NCI-H1417 treated with DMSO at 0.1 percent for 48 hours (cell line): ENCODE data around the gene ARHGEF40.
A peak's percentile ranks its signal among the peaks of the same experiment; 100 is the strongest.

Source experiments
- DNase-seq: peaks from one replicate; lab custom pipeline; 2025; lab: John Stamatoyannopoulos, UW

ARHGEF40 gene

DNA sequence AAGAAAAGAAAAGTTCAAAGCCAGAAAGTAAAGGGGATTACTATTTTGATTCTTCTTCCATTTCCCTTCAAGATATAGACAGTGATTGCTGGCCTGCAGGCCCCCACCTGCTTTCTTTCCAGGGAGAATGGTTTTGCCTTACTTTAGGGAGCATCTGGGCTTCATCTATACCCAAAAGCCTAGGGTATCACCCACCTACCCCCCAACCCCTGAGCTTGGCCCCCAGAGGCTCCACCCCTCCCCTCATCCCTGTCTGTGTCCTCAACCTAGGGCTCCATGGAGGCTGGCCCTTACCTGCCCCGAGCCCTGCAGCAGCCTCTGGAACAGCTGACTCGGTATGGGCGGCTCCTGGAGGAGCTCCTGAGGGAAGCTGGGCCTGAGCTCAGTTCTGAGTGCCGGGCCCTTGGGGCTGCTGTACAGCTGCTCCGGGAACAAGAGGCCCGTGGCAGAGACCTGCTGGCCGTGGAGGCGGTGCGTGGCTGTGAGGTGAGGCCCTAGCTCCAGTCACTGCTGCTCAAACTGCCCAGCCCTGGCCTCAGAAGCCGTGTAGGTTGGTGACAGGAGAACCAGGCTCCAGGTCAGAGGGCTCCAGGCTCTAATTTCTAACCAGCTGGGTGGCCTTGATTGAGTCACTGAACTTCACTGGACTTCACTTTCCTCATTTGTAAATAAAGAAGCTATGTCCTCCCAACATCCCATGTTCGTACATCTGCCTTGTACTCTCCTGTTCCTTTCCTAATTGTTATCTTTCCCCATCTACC, 13.6 kb downstream of the ARHGEF40 start:
- DNase-seq, result no peak

DNA sequence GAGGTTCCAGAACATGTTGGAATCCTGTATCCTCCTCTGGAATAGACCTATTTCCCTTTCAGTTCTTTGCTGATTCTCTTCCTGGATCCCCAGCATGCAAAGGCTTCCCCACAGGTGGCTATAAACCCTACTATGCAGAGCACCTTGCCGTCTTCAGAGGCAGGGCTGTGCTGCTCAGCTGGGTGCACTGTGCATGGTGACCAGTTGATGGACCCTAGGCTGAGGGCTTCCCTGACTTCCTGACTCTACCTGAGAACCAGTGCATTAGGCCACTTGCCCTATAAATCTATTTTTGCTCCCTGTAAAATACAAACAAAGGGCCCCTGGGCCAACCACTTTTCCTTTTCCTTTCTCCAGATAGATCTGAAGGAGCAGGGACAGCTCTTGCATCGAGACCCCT, 14.3 kb downstream of the ARHGEF40 start:
- DNase-seq, result no peak

DNA sequence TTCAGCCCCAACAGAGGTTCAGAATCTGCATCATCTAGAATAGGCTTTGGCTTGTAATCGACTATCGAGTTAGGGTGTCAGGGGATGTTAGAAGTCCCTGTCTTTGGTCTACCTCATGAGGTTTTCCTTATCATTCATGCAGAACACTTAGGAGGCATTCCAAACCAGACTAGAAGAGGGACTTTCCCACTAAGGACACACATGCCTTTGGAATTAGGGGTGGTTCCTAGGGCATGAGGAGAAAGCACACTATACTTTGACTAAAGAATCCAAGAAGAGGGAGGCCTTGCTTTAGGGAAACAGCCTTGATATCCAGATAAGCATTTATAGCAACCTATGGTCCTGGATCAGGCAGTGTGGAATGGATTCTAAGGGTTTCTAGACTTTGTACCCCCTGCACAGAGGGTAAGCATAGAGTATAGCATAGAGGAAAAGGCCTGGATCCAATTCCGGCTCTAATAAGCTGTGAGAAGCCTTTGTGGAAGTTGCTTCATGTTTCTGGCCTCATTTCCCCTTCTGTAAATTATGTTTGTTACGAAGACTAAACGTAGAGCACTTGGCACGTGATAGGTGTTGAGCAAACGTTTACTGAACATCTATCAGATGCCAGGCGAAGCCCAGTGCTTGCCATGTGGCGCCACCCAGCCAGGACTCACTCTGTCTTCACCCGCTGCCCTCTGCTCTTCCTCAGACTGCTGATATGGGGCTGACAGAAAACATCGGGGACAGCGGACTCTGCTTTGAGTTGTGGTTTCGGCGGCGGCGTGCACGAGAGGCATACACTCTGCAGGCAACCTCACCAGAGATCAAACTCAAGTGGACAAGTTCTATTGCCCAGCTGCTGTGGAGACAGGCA, 15.1 kb downstream of the ARHGEF40 start:
- no peak for DNase-seq

DNA sequence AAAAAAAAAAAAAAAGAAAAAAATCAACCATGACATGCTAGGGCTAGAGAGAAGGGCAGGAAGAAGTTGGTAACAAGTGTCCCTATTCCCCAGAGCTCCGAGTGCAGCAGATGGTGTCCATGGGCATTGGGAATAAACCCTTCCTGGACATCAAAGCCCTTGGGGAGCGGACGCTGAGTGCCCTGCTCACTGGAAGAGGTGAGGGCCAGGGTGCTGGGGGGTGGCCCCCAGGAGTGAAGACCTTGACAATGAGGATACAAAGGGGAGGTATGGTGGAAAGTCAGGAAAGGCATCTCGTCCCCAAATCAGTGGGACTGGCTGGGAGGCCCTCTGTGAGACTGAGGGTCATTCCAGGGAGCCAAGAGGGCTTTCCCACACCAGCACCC, 16.8 kb downstream of the ARHGEF40 start:
- no peak for DNase-seq

DNA sequence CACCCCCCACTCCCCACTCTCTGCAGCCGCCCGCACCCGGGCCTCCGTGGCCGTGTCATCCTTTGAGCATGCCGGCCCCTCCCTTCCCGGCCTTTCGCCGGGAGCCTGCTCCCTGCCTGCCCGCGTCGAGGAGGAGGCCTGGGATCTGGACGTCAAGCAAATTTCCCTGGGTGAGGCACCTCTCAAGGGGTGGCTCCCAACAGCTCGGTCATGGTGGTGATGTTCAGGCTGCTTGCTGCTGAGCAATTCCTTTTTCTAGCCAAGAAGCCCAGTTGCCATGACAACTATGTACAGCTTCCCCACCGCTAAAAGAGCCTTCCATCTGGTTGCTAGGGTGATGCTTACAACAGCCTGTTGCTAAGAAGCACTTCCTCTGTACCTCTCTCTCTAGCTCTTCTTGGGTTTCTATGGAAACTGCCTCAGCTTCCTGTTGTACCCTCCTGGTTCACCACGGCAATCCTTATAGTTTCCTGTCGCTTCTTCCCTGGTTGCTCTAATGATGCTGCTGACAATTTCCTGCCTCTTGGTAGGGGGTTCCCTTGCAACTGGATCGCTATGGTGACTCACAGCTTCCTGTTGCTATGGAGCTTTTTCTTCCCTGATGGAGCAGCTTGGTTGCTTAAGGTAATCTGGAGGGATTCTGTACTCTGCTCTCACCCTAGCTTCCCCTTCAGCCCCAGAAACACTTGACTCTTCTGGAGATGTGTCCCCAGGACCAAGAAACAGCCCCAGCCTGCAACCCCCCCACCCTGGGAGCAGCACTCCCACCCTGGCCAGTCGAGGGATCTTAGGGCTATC, 17.4 kb downstream of the ARHGEF40 start:
- DNase-seq, result peak; percentile 74

DNA sequence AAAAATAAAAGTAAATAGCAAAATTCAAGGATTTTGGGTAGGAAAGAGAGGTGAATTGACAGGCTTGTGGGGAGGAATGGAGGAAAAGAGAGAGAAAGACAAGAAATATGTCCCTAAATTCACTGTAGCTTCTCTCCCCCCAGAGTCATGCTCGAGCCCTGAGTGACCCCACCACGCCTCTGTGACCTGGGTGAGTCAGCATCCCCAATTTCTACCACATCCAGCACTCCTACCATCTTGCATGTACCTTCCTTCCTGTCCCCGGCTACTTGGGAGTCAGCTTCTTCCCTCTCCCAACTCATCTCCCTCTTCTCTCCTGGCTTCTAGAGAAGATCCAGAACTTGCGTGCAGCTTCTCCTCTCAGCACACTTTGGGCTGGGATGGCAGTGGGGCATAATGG, 18.6 kb downstream of the ARHGEF40 start:
- DNase-seq, result no peak

DNA sequence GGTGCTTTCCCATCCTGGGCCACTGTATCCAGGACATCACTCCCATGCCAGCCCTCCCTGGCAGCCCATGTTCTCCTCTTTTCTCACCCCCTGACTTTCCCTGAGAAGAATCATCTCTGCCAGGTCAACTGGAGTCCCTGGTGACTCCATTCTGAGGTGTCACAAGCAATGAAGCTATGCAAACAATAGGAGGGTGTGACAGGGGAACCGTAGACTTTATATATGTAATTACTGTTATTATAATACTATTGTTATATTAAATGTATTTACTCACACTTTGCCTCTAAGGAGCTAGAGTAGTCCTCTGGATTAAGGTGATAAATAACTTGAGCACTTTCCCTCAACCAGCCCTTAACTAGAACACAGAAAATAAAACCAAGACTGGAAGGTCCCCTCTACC, 19.2 kb downstream of the ARHGEF40 start:
- DNase-seq, result no peak

DNA sequence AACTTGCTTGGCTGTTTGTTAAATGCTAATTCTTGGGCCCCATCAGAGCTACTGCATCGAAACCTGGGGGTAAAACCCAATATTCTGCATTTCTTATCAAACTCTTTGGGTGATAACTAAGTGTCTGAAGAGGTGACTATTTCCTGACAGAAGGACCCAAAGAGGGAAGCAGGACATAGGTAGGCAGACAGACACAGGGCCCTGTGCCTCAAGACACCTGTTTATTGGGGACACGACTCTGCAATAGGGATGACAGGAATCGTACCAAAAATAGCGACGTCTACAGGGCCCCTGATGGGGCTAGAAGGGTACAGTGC, 19.7 kb downstream of the ARHGEF40 start:
- DNase-seq, result no peak

DNA sequence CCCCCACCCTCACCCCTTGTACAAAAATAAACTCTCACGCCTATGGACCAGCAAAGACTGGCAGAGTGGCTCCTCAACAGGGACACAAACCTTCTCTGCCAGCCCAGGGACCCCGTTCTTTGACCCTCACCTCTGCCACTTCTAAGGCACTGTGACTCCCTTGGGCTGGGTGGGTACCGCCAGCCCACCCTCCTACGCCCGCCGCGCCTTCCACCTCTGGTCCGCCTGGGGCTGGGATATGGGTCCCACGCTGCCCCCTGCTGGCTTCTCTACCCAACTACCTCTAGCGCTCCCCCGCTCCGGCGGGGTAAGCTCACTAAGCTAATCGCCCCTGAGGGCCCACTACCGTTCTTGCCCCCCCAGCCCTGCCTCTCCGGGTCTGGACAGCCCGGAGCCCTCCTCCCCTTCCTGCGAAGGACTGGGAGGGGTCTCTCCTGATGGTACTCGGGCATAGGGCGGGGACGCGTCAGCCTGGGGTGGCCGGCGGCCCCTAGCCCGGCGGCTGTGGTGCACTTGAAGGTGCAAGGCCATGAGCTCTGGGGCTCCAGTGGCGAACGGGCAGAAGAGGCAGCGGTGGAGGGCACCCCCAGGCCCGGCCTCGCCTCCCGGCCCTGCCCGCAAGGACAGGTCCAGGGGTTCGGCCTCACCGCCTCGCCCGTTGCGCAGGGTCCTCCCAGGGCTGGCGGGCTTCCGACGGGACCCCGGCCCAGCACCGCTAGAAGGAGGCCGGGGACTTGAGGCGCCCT, 20.3 kb downstream of the ARHGEF40 start:
- no peak for DNase-seq

DNA sequence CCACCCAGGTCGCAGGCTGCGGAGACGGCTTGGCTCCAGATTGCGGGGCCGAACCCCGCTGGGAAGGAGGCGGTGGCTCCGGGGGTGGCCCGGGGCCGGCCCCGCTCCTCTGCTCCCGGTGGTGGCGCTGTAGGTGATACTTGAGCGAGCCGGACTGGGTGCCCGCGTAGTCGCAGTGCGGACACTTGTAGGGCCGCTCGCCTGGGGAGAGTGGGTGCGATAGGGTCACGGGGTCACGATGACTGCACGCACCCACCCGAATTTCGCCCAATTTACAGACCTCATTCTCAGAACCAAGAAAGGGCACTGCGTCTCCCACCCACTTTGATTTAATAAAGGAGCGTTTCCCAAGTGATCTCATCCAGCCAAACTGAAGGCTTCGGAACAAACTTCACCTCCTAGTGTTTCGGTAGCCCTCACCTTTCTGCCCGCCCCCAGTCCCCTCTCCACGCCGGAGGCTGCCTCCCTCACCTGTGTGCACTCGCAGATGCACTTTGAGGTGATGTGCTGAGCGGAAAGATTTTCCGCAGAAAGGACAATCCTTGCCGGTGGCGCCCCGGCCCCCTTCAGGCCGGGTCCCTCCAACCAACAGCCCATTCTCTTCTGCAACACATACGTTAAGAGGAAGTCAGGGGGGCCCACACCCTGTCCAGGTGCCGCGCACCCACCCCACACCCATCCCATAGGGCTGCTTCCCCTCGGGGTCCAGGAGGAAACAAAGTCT, 21.0 kb downstream of the ARHGEF40 start:
- no peak for DNase-seq

DNA sequence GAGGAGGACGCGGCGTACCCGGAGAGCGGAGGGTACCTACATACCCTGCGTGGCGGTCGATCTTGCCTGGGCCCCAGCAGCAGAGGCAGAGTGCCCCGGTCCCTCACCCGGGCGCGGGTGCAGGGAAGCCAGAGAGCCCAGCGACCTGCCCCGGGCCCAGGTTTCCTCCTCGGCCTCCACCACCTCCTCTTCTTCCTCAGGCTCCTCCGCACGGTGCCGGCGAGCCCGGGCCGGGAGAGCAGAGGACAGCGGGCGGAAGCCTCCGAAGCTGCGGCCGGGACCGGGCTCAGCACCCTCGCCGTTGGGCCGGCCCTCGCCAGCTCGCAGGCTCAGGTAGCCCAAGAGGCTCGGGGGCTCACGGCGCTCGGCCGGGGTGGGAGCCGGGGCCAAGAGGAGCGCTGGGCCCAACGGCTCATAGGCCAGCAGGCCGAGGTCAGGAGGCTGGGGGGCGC, 21.7 kb downstream of the ARHGEF40 start:
- DNase-seq, result no peak

DNA sequence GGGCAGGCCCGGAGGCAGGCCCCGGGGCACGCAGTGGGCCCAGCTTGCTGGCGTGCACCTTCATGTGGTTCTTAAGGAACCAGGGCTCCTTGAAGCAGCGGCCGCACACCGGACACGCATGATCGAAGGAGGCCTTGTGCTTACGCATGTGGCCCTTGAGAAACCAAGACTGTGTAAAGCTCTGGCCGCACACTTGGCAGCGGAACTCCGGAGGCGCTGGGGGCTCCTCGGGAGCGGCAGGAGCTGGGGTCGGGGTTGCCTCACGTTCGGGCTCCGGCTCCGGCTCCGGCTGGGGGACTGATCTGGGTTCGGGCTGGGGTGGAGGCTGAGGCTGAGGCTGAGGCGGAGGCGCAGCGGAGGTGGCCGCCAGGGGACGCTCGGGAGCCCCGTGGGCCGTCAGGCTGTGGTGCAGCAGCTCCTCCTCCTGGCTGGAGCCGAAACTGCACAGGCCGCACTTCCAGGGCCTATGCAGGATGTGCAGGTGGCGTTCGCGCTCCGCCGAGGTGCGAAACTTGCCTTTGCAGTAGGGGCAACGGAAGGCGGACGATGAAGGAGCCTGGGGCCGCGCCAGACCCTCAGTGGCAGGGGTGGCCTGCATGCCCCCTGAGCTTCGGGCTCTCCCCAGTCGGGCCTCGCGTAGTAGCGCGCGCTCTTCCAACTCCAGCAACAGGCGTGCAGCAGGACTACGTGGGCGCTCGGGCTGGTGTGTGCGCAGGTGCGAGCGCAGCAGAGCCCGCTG, 22.3 kb downstream of the ARHGEF40 start:
- no peak for DNase-seq

DNA sequence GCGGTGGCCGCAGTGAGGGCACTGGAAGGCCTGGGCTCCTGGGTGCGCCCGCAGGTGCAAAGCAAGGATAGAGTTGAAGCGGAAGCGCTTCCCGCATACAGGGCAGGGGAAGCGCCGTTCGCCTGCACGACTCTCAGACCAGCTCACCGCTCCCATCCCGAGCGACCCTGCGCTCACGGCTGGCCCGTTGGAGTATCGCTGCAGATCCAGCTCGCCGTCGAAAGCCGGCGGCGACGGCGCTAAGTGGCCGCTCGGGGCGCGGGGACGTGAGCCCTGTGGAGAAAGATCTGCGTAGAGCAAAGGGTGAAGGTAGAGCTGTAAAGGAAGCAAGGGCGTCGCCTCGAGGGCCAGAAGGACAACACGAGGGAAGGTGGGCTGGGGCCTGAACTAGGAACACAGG, 22.9 kb downstream of the ARHGEF40 start:
- no peak for DNase-seq

DNA sequence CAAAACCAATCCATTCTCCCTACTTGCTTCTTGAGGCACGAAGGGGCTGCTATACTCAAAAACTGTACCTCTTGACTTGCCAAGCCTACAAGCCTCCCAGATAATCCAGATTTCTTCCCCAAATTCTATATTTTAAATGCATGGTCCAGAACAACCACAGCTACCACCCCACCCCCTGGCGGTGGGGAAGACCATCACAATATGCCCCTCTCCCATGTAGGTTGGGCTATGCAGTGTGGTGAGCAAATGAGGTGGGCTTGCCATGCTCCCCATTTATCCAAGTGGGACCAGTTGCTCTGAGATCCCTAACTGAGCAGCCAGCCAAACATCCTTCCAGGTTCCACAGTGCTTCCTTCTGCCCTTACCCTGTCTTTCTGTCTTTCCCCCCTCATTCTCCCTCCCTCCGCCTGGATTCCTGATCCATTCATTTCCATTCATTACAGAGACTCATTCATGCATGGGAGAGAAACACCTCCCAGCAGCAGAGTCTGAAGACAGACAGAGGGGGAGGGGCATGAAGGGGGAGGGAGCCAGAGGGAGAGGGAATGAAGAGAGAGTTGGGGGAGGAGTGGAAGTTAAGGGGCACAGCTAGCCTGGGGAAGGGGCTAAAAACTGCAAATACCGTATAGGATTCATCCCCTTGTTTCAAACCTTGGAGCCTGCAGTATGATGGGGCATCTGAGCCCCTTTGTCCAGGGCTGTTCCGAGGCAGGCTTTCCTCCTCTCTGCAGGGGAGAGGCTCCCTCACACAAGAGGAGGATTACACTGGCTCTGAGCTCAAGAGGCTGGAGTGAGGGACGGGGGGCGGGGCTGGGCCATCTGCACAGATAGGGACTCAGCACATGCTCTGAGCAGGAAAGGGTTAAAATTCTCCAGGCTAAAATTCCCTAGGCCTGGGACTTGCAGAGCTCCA, 23.9 kb downstream of the ARHGEF40 start:
- peak; percentile 46 for DNase-seq

DNA sequence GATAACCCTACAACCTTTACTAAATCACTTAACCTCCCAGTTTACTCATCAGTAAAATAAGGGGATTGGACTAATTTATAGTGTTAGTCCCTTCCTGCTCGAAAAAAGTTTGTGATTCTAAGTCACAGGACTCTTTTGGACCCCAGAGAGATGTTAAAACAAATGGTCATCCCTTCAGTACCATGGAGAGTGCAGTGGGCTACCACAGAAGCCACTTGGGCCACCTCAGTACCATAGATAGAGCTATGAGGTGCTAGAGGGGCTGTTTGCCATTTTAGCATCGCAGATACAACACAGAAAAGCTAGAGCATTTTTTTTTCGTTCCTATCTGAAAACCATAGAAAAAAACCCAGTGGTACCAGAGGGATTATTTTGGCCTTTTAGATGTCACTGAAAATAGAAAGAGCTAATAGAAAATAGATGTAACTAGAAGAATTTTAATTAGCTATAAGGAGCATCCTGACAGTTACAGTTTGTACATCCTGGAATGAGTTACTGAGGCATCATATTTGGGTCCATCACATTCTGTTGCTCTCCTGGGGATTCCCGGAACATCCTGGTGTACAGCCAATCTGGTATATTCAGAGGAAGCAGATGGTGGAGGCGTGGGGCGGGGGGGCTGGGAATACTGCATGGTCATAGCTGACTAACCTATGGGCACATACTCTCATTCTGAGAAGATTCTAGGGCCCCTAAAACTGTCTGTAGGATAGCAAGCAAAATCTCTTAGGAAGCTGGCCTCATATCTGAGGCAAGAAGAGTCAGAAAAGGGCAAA, 25.5 kb downstream of the ARHGEF40 start:
- no peak for DNase-seq

DNA sequence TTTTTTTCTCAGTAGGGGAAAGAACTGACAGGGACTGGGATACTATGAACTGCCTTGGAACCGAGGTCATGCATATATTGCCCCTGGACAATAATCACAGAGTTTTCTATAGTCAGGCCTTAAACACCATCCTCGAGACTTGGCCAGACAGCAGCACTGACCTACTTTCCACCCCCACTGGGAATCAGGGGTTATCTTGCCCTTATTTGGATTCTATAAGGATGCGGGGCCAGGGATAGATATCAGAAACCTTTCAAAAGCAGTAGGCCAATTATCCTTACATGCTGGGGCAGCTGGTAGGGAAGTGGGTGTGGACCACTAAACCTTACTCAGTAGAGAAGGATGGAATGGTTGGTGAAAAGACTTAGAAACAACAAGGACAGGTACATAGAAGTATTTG, 26.3 kb downstream of the ARHGEF40 start:
- DNase-seq, result no peak

DNA sequence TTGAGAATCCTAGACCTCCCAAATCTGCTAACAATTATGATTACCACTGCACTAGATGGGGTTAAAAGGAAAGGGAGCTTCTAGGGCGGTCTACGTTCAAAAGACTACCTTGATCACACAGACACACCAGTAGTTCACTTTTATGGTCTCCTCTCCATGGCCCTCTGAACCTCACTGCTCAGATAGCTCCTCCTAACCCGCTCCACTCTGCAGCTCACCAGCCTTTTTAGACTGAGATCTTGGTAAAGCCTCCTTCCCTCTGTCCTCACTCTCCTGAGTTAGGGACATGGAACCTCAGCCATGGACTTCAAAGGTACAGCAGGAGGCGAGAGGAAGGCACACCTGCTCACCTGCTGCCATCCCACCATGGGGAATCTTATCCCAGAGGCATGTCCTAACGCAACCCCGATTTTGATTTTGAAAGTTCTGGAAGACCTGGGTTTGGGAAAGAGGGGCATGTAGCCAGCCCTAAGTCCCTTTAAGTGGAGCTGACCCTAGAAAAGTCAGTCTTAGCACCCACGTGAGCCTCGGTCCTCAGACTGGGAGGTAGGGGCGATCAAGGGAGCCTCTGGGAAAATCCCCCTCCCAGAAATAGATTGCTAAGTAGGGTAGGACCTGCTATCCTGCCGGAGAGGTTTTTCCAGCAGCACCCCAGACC, 27.0 kb downstream of the ARHGEF40 start:
- no peak for DNase-seq

DNA sequence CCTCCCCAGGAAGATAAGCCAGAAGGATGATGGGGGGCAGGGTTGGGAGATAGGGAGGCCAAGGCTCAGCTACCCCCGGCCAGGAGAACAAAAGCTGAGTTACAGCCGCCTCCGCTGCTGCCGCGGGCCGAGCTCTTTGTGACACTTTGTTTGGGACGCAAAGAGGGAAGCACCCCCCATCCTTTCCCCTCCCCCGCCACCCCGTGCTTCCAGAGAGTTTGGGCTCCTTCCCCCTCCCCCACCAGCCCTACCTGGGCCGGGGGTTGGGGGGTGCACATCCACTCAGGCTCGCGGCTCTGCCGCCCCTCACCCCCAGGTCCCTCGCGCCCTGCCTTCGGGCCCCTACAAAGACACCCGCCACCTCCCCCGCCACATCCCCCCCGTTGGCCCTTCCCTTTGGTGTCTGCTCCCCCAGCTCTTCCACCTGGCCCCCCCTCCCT, 27.6 kb downstream of the ARHGEF40 start:
- no peak for DNase-seq
